ENCODE data around the gene RIPK4.
"Not testable (repeated sequence)": the region's sequence is repeated elsewhere in the genome, so short reads cannot be mapped to it uniquely, and the experiment has no call there.

The RIPK4 gene

DNA sequence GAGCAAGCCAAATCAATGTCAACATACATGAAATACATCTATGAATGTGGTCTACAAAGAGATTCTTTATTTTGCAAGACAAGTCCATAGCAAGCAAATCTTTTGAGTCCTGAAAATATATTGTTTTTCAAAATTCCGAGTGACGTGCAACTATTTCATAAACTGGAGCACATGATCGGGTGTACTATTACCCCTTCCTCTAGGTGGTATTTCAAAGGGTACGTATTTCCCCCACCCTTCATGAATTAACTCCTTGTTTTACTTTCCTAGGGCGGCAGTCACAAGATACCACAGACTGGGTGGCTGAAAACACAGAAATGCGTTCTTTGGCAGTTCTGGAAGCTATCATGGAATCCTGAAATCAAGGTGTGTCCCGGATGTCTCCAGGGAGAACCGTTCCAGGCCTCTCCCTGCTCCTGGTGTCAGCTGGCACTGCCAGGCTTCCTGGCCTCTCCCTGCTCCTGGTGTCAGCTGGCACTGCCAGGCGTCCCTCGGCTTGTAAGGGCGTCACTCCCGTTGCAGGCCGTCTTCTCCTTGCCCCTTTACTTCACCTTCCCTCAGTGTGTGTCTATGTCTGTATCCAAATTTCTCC is 55.3 kb downstream of the RIPK4 start:
- peak; percentile 17 for DNase-seq

GRCh38 chr21:41710823-41711160 is 56.1 kb downstream of the RIPK4 start:
- DNase-seq: no peak

DNA sequence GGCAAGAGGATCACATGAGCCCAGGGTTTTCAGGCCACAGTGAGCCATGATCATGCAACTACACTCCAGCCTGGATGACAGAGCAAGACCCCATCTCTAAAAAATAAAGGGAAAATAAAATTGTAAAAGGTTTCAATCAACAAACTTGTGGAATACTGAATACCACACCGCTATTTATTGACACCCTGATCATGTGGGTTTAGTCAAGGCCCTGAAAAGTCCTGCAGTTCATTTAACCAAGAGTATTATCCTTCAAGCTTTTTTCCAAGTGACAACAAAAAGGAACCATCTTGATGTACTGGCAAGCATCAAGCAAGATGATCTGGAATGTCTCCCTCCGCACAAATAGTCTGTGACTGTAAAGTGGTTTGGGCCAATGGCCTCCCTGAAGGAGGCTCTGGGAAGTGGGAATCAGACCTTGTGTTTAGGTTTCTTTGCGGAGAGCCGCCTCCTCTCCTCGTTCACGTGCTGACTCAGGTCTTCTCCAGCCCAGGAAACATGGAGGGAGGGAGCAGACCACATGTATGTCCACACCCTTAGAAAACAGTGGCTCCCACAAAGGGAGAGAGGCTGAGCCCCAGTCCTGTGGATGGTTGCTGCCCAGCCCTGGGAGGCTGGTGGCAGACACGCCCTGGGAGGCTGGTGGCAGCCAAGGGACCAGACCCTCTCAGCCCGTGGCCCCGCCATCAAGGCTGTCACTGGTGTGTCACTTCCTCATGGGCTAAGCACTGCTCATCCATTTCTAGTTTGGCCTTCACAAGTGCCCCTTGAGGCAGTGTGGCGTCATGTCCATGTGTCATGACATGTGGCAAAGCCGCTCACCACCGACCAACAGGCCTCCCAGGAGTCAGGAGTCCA is 56.7 kb downstream of the RIPK4 start:
- no peak for DNase-seq

DNA sequence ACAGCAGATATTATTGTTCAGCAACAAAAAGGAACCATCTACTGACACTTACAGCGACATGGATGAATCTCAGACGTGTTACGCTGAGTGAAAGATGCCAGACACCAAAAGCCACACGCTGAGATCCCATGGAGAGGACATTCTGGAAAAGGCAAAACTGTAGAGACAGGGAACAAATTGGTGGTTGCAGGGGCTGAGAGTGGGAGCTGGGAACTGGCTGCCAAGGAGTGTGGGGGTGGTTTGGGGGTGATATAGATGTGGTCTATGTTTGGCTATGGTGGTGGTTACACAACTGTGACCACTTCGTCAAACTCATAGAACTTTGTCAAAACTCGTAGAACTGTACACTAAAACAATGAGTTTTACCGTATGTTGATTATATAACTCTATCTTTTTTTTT is 57.7 kb downstream of the RIPK4 start:
- no peak for DNase-seq

GRCh38 chr21:41707960-41708330 is 58.9 kb downstream of the RIPK4 start:
- DNase-seq: no peak

DNA sequence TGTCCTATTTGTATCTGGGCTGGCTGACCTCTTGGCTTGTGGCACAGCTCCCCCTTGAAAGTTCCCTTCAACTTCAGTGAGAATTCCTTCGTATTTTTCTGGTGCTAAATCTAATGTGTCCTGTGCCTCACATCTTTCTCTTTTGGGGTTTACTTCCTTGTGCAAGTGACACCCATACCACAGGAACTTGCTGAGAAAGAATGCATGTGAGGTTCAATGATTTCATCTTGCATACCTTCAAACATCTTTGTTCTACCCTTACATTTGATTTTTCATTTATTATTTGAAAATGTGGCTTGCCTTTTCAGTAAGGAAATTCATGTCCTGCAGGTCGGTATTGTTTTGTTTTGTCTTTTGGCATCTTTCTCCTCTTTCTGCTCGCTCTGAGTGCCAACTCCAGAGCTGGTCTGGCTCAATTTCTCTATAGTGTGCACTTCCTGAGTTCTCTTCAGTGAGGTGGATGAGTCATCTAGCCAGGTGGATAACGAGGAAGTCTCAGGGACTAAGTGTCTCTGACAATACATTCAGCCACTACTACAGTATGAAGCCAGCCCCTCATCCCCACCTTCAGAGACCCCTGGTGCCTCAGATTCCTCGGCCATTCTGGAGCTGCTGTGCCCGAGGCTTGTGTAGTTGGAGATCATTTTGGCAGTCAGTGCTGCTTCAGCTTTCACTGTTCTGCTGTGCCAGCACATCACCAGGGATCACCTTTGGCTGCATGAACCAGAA is 59.5 kb downstream of the RIPK4 start:
- peak; percentile 62 for DNase-seq

DNA sequence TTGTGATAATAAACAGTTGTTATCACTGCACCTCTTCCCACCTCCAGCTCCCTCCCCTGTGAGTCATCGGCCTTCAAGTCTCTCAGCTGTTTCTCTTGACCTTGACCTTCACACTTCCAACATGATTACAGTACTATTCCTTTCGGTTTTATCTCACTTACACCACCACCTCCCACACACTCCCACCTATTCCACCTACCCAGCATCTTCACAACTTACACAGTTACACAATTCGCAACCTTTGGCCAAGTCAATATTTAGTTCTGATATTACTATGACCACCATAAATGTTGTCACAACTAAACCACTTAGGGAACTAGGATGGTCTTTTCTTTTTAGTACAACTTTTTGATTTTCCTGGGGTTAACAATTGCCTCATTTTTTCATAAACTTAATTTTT is 60.2 kb downstream of the RIPK4 start:
- peak; percentile 29 for DNase-seq

- peak; percentile 39 for DNase-seq
These were observed 60.6 kb downstream of the RIPK4 start for GRCh38 chr21:41706263-41706639.

- DNase-seq: no peak
These were observed 61.1 kb downstream of the RIPK4 start for GRCh38 chr21:41705546-41706262.

DNA sequence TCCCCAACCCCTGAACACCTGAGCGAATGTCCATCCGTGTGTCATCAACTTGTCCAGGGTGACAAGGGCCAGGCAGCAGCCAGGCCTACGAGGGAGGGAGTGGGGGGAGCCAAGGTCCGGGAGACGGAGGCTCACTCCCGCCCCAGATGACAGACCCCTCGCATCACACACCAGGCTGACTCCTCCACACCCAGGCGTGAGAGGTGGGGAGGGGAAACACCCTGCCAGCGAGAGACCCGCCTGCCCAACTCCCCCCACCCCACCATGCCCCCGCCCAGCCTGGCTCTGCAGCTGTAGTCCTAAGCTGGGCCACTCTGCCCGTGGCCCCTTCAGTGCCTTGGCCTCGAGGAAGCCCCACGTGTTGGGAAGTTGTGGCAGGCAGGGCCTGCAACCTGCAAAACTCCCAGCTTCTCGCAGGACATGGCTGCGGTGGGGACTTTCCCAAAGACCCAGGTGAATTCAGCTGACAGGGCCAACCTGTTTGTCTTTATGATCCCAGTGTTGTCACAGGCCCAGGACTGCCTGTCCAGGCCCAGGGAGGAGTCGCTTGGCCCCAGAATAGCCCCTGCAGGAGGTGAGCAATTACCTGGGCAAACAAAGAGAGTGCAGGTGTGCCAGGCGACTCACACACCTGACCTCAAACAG is 62.9 kb downstream of the RIPK4 start:
- DNase-seq: peak; percentile 90

GRCh38 chr21:41701749-41702148 is 65.1 kb downstream of the RIPK4 start:
- no peak for DNase-seq

DNA sequence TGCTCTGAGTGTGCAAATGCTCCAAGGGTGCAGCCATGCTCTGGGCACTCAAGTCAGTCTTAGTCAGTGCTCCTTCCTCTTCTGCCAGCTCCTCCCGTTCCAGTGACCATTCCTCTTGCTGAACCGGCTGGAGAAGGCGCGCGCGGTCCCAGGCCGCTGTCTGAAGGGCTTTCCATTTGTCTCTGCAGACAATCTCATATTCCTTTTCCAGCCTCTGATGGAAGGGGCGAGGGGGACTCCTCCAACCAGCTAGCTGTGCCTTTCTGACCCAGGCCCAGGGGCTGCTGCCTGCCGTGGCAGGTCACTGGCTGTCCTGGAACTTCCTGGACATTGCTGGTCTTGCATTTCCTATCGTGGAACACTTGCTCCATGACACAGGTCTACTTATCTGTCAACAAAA is 67.5 kb downstream of the RIPK4 start:
- no peak for DNase-seq

GRCh38 chr21:41698071-41698470 is 68.8 kb downstream of the RIPK4 start:
- no peak for DNase-seq

DNA sequence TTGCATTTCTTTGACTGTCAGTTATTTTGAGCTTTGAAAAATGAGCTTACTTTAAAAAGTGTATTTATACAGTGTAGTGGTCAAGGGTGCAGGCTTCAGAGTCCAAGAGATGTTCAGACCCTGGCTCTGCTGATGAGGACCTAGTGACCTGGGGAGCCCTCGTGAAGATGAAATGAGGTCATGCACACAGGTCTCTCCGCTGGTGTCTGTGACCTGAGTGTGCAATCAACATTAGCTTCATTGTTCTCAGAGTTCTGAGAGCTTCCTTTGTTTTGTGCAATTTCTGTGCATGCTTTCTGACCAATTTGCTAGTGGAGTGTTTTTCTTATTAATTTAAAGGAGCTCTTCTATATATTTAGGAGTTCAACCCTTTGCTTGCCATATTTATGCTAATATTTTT is 71.3 kb downstream of the RIPK4 start:
- peak; percentile 11 for DNase-seq

- DNase-seq: not testable (repeated sequence)
These were observed 72.8 kb downstream of the RIPK4 start for GRCh38 chr21:41694042-41694441.

DNA sequence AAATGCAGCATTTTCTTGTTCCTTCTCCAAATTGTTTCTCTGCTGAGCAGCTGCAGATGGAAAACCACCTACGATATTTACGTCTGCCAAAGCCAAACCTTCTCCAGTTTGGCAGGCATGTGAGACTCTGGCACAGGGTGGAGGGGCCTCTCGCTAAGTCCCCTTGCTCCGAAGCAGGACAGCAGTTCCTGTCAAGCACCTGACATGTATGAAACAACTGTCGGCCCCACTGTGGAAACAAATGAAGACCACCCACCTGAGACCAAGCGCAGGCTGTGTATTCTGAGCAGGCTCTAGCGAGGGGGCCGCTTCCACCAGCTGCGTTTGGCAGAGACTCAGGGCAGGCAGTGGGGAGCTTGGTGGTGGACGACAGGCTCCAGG is 74.7 kb downstream of the RIPK4 start:
- no peak for DNase-seq

DNA sequence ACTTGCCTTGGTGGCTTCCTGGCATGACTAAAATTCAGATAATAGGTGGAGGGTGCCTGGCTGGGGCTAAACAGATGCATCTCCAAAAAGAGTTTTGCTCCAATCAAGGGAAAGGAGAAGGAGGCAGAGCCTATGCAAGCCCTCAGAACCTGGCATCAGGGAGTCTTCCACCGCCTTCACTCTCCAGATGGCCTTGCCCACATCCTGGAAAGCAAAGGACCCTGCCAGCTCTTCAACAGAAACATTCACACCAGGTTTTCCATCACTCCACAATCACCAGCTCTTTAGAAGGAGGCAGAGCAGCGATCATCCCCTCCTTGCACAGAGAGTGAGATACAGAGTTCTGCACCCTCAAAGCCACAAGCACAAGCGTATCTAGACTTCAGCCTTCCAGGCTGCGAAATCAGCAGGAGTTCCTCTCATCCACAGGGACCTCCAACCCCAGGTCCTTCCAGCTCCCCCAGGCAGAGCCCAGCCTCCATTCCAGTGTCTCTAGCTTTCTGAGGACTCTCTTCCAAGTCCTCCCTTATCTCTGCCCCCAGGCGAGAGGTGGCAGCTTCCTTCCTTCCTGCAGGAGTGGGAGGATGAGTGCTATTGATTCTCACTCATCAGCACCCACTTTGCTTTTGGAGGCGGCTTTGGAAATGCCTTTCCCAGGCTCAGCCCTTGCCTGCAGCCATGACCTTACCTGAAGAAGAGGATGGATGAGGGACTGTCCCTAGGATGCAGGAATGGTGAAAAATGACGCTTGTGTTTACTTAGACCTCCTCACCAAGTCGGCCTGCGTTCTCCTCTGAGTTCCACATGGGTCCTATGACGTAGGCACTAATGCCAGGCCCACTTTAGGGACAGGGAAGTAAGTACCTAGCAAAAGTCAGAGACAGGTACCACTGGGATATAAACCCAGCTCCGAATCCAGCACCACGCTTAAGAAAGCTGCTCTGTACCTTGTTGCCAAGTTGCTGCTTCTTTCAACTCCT is 75.4 kb downstream of the RIPK4 start:
- DNase-seq: no peak
